Panc1 (cell line): ENCODE results near the gene HRH2. TPM values are rescaled to one million over a fixed set of nuclear protein-coding genes. Genes with fewer than 3 reads are reported as not detected.

Source experiments
- total RNA-seq: library from RNA; stranded (reverse); gene quantifications from one replicate; pipeline ENCODE4 v1.2.1, GENCODE V29; 2021; ENCODE audit not compliant: unreplicated experiment

Gene HRH2
- total RNA-seq, 1 experiment from 2014 or later, result 0.33 TPM

Other genes with a start within 250 kb of the HRH2 start
- 1.0 TPM for gene DRD1, start 213.9 kb upstream of the HRH2 start, total RNA-seq
- gene SFXN1, start 179.5 kb upstream of the HRH2 start, total RNA-seq, result 88.3 TPM
- 0.15 TPM for gene CPLX2, start 213.5 kb downstream of the HRH2 start, total RNA-seq